GM12892 (cell line): ENCODE measurements around the gene SDF2.
"Not testable (repeated sequence)": the region's sequence is repeated elsewhere in the genome, so short reads cannot be mapped to it uniquely, and the experiment has no call there.

Source experiments
- DNase-seq: peaks from one replicate; pipeline ENCODE4 v3.0.0; 2011; ENCODE audit not compliant: insufficient read length
- FAIRE-seq: peaks from 2 replicates; lab custom pipeline; 2011; peaks lifted over from hg19 to GRCh38; lab: Jason Lieb, UNC
- POLR2A ChIP-seq: IDR thresholded peaks from 2 replicates; pipeline ENCODE4 v1.6.1; 2011; ENCODE audit warnings: low read depth, low read length, control low read depth
- POLR2AphosphoS5 ChIP-seq: IDR thresholded peaks from 2 replicates; pipeline ENCODE4 v1.6.1; 2011; ENCODE audit warnings: low read depth, low read length, control low read depth
- TAF1 ChIP-seq: IDR thresholded peaks from 2 replicates; pipeline ENCODE4 v1.6.1; 2011; ENCODE audit warnings: low read depth, mild to moderate bottlenecking, control low read depth, low read length, borderline replicate concordance

SDF2 gene

DNA sequence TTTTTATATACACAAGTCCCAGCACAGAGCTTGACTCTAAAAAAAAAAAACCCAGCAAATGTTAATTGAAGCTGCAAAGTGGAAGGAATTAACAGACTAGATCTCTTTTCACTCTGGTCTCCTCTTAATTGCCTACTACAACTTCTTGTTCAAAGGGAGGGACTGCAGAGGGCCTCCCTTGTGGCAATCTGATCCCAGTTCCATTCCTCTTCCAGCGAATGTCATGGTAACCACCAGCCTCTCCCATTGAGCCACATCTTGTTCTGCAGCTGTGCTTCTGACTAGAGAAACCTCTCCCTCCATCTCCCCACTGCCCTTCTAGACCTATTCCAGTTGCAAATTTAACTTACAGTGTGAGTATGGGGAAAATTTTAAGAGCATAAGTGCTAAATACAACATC lies 6.2 kb upstream of the SDF2 start:
- TF ChIP-seq TAF1 (no peak), POLR2AphosphoS5 (no peak), POLR2A (no peak)
- DNase-seq (no peak), FAIRE-seq (no peak)

GRCh38 chr17:28665994-28666393 lies 4.3 kb upstream of the SDF2 start:
- FAIRE-seq, result no peak
- DNase-seq, result no peak

GRCh38 chr17:28663723-28664122 lies 2.0 kb upstream of the SDF2 start:
- no peak for TF ChIP-seq POLR2A
- no peak for TF ChIP-seq POLR2AphosphoS5
- TF ChIP-seq TAF1, result no peak
- DNase-seq (no peak), FAIRE-seq (no peak)

More at GRCh38 chr17:28665994-28666393, 4.3 kb upstream of the SDF2 start:
- TF ChIP-seq TAF1 (no peak), POLR2A (no peak), POLR2AphosphoS5 (no peak)

DNA sequence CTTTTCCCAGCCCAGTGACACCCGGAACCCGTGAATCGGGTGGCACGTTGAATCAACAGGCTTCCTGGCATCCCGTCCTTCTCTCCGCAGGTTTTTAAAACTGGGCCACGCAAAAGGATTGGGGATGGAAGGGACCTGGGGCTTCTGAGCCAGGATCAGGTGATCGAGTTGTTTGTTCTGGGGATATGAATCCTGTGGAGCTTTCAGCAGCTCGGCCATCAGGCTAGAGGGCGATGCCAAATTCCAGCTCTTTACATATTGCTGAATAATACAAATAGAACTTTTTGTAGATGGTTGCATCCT lies 772 bp upstream of the SDF2 start:
- DNase-seq (no peak), FAIRE-seq (no peak)
- no peak for TF ChIP-seq POLR2AphosphoS5
- no peak for TF ChIP-seq TAF1

DNA sequence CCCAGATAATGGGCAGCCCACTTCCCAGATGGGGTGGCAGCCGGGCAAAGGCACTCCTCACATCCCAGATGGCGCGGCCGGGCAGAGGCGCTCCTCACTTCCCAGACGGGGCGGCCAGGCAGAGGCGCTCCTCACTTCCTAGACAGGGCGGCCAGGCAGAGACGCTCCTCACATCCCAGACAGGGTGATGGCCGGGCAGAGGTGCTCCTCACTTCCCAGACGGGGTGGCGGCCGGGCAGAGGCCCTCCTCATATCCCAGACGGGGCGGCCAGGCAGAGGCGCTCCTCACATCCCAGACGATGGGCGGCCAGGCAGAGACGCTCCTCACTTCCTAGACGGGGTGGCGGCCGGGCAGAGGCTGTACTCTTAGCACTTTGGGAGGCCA lies 2.2 kb downstream of the SDF2 start:
- not testable (repeated sequence) for DNase-seq, FAIRE-seq

- not testable (repeated sequence) for DNase-seq, FAIRE-seq
These were observed 2.8 kb downstream of the SDF2 start for GRCh38 chr17:28658766-28659496.

- DNase-seq, FAIRE-seq: not testable (repeated sequence)
These were observed 3.4 kb downstream of the SDF2 start for GRCh38 chr17:28658342-28658741.

DNA sequence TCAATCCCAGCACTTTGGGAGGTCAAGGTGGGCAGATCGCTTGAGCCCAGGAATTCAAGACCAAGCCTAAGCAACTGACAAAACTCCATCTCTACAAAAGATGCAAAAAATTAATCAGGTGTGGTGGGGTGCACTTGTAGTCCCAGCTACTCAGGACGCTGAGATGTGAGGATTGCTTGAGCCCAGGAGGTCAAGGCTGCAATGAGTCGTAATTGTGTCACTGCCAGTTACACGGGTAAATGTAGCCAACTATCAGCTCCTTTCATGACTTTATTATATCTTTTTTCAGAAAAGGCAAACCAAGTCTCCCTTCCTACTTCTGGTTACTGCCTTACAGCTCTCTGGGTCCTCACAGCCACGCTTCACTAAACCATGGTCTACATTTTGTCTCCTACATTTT lies 4.0 kb downstream of the SDF2 start:
- DNase-seq (no peak), FAIRE-seq (no peak)
- TF ChIP-seq POLR2AphosphoS5 (0 out of 2 replicates have a peak, but pooled peaks have one; percentile 23), TAF1 (no peak)

DNA sequence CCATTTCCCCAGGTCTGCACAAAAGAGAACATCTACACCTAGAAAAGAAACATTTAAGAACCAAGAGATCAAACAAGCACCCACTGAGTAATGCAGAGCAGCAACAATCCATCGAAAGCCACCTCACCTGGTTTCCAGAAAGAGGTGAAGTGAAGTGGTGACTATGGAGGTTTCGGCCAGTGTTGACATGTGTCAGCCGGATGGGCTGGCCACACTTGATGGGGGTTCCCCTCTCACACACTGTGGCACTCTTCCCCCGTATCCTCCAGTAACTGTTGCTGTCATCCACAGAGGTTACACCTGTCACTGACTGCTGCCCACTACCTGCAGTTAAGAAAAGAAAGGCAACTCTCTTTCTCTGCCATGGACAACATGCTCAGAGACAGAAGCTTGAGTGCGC lies 6.5 kb downstream of the SDF2 start:
- TF ChIP-seq POLR2AphosphoS5 (no peak), TAF1 (no peak), POLR2A (no peak)
- DNase-seq (no peak), FAIRE-seq (no peak)

GRCh38 chr17:28648698-28649097 lies 13.0 kb downstream of the SDF2 start:
- DNase-seq (no peak), FAIRE-seq (no peak)
- TF ChIP-seq POLR2A, result no peak
- TF ChIP-seq POLR2AphosphoS5, result no peak
- TF ChIP-seq TAF1, result no peak

- FAIRE-seq (peak; percentile 50), DNase-seq (no peak)
- no peak for TF ChIP-seq POLR2A
- no peak for TF ChIP-seq POLR2AphosphoS5
- TF ChIP-seq TAF1, result no peak
These were observed 15.5 kb downstream of the SDF2 start for GRCh38 chr17:28646039-28646754.

DNA sequence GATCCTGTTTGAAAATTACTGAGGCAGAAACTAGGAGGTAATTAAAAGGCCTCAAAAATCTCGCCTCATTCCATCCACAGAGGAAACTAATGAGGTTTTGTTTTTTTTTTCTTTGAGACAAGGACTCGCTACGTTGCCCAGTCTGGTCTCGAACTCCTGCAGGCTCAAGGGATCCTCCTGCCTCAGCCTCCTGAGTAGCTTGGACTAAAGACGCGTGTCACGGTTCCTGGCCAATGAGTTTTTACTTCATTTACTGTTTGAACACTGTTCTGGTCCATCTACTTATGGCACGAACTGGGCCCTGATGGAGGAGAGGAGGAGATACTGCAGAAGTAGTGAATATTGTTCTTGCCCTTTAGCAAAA lies 16.1 kb downstream of the SDF2 start:
- no peak for DNase-seq
- no peak for FAIRE-seq
- TF ChIP-seq POLR2A (no peak), POLR2AphosphoS5 (no peak), TAF1 (no peak)

DNA sequence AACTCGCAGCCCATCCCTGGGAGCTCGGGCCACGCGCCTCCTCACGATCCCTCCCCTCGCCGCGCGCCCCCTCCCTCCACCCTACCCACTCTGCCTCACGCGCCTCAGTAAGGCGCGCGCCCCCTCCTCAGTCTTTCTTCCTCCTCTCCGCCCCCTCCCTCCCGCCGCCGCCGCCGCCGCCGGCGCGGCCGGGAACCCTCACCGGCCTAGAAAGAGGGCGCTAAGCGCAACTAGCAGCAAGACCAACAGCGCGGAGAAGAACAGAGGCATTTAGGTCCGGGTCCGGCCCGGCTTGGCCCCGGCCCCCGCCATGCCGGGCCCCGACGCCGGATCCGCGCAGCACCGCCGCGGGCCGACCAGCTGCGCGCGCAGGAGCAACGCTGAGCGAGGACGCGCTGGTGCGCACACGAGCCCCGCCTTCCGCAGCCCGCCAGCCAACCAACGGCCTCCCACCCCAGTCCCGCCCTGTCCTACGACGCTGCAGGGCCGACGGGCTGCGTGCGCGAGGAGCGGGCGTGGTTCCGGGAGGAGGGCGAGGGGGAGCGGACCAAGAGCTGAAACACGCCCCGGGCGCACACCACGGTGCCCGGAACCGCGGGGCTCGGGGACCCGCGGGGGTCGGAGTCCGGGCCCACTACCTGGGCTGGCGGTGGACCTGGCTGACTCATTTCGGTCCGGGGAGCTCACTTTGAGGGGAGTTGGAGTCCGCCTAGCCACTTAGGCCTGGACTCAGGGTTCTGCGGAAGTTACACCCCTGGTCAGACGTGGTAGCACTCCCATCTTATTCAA lies 16.7 kb downstream of the SDF2 start, which contains the start of gene BLTP2:
BLTP2 (minus strand) TSS at position 372 of the 789 bp plus-strand sequence; CDS start at position 270, 102 bp downstream.
- peak; percentile 96 for DNase-seq
- peak; percentile 98 for FAIRE-seq
- TF ChIP-seq POLR2AphosphoS5 (peak; percentile 81), TAF1 (peak; percentile 46; the same call in 1 of the 2 replicates), POLR2A (peak; percentile 83; the same call in 1 of the 2 replicates)
